Measurements from ENCODE around the gene PPP2R2C.

- TF ChIP-seq CTCF (optimal IDR thresholded peaks at IDR 0.05 in 1 of 3, IDR thresholded peaks at IDR 0.05 in 1 of 3, conservative IDR thresholded peaks at IDR 0.05 in 1 of 3; ENCODE audit: extremely low read depth in 1 of 3, insufficient read depth in 2 of 3, low read length in 3 of 3) (no peak), EZH2 (IDR thresholded peaks at IDR 0.05; ENCODE audit: low read length) (no peak)
Measured at GRCh38 chr4:6449746-6450369, 22.6 kb downstream of the PPP2R2C start.
